Adrenal gland (tissue), 5 donors: ENCODE measurements around the gene CEP70.

Experiments used
- CTCF ChIP-seq, 6 experiments: fragments of 450-650 bp in 4 of 6; fragments of 200-600 bp in 2 of 6; sonication (generic) in 1 of 6; IDR thresholded peaks; 1 replicate in 5 of 6; 2 replicates in 1 of 6; pipeline versions ENCODE4 v1.5.1 to v1.8.0; 2016 to 2021; ENCODE audit warnings: antibody characterized with exemption in 6 of 6, mild to moderate bottlenecking in 2 of 6, moderate library complexity in 1 of 6
- POLR2A ChIP-seq, 2 donors: fragments of 450-650 bp; IDR thresholded peaks; one replicate each; pipeline ENCODE4 v1.6.1; 2017; ENCODE audit warnings: antibody characterized with exemption in 2 of 2, mild to moderate bottlenecking in 2 of 2, moderate library complexity in 1 of 2
- donor health status: DM: no; HTN: no; CAD: no.

GRCh38 chr3:138464491-138464860 lies 129.6 kb downstream of the CEP70 start:
- TF ChIP-seq CTCF (IDR thresholded peaks at IDR 0.05): no peak
- no peak for TF ChIP-seq POLR2A (IDR thresholded peaks at IDR 0.05)
